ENCODE data around the gene ELL3.
"Not testable (repeated sequence)": the region's sequence is repeated elsewhere in the genome, so short reads cannot be mapped to it uniquely, and the experiment has no call there.

ELL3 gene, protein sequence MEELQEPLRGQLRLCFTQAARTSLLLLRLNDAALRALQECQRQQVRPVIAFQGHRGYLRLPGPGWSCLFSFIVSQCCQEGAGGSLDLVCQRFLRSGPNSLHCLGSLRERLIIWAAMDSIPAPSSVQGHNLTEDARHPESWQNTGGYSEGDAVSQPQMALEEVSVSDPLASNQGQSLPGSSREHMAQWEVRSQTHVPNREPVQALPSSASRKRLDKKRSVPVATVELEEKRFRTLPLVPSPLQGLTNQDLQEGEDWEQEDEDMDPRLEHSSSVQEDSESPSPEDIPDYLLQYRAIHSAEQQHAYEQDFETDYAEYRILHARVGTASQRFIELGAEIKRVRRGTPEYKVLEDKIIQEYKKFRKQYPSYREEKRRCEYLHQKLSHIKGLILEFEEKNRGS

DNA sequence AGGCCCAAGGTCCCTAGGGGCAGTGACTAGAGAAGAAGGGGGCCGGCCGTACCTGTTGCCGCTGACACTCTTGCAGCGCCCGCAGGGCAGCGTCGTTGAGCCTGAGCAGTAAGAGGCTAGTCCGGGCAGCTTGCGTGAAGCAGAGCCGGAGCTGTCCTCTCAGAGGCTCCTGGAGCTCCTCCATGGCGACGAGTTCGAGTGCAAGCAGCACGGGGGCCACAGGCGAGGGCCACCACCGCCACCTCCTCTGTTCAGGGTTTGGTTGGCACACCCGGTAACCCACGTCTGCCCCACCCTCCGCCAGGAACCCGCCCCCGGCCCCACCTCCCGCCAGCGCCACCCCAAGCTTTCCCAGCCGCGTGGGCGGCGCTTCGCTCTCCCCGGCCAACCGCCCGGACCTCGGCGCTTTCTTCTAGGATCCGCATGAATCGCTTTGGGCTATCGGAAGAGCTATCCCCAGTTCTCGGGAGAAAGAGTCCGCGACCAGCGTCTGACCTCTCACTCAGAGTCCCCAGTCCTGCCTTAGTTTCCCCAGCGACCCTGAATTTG lies at the start of gene ELL3:
Gene ELL3, minus strand, starts transcription at position 249 of the 549 bp plus-strand sequence. Its CDS starts 65 bp downstream, at position 184.
- DNase-seq: peak; percentile 71

DNA sequence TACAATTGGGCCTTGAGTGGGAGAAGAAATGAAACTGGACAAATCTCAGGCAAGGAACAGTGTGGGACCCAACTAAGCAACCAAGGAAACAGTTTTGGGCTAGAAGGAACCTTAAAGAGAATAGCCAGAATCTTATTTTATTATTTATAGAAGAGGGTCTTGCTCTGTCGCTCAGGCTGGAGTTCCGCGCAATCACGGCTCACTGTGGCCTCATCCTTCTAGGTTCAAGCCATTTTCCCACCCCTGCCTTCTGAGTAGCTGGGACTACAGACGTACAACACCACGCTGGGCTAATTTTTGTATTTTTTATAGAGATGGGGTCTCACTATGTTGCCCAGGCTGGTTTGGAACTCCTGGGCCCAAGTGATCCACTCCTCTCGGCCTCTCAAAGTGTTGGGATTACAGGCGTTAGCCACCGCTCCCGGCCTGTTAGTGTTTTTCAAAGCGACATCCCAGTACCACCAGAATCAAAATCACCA lies 49.3 kb upstream of the ELL3 start:
- no peak for DNase-seq

DNA sequence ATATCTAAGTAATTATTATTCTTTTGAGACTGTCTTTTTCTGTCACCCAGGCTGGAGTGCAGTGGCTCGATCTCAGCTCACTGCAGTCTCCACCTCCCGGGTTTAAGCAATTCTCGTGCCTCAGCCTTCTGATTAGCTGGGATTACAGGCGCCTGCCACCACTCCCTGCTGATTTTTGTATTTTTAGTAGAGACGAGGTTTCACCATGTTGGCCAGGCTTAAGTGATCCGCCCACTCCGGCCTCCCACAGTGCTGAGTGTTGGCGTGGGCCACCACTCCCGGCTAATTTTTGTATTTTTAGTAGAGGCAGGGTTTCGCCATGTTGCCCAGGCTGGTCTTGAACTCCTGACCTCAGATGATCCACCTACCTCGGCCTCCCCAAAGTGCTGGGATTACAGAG lies 48.5 kb upstream of the ELL3 start:
- DNase-seq: not testable (repeated sequence)

DNA sequence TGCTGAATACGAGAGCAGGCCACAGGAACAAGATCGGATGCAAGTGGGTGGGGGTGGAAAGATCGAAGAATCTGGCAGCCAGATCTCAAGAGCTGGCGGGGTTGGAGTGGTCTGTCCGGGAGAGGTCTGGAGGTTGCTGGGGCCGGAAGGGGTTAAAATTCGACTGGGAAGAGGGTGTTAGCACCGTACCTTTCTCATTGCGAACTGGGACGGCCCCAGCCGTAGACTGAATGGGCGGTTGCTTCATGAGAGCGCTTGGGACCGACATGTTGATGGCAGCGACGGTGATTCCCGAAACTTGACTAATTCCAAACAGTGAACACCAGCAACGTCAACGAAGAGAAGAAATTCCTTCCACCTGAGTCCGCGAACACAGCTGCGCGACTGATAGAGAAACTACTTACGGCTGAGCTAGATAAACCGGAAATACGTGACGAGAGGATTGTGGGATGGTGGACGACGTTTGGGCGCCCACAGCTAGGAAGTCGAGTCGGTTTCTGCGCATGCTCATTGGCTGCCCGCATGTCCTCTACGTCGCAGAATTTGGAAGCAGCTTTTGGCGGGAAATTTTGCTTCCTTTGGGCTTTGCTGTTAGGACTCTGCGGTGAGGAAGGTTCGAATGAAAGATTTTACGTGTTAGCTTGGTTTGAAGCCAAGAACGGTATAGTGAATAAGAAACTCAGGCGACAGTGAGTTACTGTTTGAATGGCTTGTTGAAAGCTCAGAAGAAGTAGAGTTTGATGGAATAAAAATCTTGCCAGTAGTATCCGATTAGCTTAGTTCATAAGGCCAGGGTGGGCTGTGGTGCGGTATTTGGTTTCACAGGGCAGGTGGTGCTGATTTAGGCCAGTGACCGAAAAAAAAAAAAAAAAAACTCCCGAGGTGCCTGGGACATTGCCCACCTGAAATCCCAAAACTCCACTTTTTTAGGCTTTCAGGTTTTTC lies 47.8 kb upstream of the ELL3 start, which contains the start of gene MFAP1:
Gene MFAP1, minus strand, starts transcription at position 389 of the 945 bp plus-strand sequence. Its CDS starts 121 bp downstream, at position 268.
- peak; percentile 85 for DNase-seq

DNA sequence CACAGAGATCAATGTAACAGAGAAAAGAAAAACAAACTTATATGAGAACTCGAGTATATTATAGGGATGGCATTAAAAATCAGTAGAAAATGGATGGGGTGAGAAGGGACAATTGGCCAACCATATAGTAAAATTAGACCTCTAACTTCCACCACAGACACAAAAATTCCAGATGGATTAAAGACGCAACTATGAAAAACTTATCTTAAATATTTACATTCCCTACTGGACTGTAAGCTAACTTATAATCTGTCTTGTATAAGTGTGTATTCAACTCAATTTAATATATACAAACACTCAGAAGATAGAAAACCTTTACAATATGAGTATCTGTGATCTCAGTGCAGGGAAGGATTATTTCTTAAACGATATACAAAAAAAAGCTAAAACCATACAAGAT lies 44.7 kb upstream of the ELL3 start:
- DNase-seq: no peak

DNA sequence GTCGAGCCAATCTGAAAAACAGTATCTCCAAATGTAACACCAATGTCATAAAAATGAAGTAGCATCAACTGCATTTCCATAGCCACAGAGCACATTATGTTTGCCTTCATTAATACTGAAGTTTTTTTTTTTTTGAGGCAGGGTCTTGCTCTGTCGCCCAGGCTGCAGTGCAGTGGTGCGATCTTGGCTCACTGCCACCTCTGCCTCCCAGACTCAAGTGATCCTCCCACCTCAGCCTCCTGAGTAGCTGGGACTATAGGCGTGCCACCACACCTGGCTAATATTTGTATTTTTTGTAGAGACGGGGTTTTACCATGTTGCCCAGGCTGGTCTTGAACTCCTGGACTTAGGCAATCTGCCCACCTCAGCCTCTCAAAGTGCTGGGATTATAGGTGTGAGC lies 38.3 kb upstream of the ELL3 start:
- DNase-seq: not testable (repeated sequence)

DNA sequence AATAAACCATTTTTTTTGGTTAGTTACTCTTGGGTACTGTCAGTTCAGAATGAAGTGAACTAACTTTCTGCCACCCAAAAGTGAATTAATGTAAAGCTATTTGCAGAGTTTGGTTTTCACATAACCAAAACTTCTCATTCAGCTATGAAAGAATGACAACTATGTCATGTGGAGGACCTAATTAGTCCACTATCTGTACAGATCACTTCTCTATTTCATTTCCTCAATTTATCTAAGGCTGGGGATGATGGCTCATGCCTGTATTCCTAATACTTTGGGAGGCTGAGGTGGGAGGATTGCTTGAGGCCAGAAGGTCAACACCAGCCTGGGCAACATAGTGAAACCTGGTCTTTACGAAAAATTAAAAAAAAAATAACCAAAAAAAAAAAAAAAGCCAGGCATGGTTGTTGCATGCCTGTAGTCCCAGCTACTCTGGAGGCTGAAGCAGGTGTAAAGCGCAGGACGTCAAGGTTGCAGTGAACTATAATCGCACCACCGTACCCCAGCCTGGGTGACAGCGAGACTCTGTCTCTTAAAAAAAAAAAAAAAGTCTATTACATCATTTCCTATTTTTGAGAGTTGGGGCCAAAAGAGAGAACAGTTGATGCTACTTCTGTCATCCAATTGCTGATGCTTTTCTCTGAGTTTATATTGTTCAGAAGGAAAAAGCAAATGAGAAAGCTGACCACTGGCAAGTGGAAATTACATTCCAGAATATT lies 32.4 kb upstream of the ELL3 start:
- no peak for DNase-seq

DNA sequence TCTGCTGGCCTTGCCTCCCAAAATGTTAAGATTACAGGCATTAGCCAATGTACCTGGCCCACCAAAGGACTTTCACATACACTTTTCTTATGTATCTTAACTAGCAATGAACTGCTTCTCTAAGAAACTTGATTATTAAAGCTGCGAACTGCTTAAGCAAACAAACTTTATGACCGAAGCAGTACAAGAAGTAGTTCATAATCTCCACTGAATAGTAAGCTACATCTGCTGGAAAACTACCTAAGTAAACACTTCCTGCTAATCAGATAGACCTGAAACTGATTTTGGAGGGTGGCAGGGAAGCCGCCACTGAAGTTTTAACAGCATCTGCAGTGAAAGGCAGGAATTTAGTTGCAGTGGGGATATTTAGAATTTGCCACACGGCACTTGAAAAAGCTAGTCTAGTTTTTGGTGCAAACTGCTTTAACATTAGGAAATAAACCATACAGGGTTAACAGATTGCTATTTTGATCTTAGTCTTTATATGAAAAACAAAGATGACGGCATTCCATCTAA lies 31.7 kb upstream of the ELL3 start:
- DNase-seq: no peak

DNA sequence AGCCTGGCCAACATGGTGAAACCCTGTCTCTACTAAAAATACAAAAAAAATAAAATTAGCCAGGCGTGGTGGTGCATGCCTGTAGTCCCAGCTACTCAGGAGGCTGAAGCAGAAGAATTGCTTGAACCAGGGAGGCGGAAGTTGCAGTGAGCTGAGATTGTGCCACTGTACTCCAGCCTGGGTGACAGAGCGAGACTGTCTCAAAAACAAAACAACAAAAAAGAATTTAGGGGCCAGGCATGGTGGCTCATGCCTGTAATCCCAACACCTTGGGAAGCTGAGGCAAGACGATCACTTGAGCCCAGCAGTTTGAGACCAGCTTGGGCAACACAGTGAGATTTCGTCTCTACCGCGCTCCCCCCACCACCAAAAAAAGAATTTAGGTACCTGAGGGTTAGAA lies 25.9 kb upstream of the ELL3 start:
- not testable (repeated sequence) for DNase-seq

DNA sequence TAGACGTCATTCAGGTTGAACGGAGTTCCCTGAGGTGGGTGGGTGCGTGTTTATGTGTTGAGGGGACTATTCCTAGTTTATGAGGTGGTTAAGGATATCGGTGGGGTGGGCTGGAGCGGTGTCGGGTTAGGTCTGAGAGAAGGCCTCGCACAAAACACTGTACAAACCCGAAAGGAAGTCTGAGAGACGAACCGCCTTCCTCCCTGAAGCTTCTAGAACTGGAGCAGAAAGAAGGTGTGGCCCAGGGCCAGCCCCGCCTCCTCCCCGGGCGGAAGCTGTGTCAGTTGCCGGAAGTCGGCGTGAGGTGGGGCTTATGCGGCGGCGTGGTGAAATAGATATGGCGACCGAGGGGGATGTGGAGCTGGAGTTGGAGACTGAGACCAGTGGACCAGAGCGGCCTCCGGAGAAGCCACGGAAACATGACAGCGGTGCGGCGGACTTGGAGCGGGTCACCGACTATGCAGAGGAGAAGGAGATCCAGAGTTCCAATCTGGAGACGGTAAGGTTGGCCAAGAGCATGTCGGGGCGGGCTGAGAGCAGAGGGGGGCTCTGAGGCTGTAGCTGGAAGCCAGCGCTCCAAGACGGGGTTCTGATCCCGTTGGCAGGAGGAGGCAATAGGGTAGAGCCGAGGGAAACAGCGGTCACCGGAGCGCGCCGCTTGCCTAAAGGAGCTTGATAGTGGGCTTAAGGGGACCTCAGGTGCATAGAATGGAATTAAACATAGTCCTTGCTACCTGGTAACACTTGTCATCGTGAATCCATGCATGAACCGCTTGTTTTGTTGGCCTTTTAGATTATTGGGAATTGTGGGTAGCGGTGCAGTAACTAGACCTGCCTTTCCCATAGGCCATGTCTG lies 23.7 kb upstream of the ELL3 start, which contains the start of gene HYPK:
Gene HYPK, plus strand, starts transcription at position 314 of the 856 bp plus-strand sequence. Its CDS starts 24 bp downstream, at position 338.
- DNase-seq: peak; percentile 89

DNA sequence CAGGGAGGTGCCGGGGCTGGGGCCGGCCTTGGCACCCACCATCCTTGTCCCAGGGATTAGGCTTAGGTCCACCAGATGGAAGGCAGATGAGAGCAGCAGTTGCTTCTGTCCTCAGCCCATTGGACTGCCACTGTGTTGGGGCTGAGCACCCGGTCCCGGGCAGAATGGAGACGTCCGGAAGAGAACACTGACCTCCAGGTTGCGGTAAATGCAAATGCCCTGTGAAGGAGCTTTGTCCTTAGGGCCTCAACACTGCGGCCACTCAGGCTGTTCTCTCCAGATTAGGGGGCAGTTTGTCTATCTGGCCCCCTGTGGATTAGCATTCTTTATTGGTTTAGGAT lies 23.1 kb upstream of the ELL3 start, which contains the start of gene SERINC4:
Gene SERINC4, minus strand, starts transcription at position 276 of the 341 bp plus-strand sequence. Its CDS starts 234 bp downstream, at position 42.
- no peak for DNase-seq

DNA sequence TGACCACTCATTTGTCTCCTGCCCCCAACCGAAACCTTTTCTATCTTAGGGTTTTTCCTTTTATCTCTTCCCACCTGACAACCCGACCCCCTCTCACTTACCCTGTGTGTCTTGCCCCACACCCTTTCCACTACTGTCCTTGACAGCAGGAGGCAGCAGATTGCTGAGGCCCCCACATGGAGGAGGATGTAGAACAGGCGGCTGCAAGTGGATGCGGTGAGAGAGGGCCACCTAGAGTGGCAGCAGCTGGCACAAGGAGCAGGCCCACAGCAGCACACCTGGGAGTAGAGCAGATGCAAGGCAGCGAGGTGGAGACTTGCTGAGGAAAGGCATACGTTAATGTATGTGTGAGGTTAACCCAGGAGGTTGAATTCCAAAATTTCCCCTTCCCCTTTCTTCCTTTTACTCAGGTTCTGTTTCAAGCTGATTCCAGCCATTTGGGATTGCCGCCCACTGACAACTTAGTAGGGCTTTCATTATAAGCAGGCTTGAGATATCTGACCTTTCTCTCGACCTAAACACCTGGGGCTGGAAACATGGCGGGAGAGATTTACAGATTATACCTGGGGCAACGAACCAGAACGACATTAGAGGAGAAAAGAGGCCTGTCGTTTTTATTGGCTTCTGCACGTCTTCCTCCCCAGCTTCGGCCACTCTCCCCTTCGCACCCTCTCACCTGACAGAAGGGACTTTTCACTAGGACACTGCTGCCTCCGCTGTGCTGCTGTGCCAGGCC lies 22.6 kb upstream of the ELL3 start:
- DNase-seq: no peak

DNA sequence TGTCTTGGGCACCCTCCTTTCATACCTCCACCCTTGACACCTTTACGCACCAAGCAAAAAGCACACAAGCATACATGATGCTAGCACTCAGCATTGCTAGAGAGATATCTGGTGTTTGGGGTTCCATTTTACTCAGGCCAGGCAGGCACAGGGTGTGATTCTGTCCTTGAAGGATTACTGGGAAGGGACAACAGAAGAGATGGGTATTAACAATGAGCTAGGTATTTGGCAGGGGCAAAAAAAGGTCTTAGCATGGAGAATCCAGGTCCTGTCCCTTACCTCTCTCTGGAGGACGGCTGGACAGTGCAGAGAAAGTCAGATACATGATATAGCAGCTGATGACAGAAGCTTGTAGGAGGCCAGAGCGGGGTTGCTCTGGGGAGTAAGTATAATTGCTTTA lies 19.8 kb upstream of the ELL3 start:
- DNase-seq: no peak

DNA sequence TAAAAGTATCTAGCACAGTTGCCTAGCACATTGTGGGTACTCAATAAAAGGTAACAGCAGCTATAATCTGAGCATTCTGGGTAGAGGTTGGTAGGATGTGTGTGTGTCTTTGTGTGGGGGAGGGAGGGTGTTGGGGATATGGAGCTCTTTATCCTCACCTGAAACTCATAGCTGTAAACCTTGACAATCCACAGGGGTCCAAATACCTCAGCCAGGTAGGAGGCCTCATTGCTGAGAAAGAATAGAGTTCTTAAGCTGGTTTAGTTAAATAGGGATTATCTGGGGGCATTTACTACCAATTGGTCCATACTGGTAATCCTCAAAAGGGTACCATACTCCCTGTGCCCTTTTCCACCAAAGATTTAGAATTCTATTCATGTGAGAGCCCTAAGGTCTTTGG lies 19.2 kb upstream of the ELL3 start:
- no peak for DNase-seq

DNA sequence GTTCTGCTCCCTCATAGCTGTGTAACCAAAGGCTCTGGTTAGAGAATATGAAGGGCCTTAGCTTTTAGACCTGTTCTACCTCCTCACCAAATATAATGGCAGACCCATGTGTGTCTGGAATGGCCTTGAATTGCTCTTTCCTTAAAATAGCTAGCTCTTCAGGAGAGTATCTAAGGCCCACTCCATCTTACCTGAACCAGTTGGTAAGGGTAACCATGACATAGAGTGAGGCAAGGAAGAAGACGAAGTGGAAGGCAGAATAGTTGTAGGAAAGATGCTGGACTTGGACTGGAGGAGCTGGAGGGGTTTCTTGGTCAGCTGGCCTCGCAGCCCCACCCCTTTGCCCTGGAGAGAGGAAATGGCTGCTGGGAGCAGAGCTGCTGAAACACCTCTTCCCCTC lies 18.4 kb upstream of the ELL3 start:
- no peak for DNase-seq

DNA sequence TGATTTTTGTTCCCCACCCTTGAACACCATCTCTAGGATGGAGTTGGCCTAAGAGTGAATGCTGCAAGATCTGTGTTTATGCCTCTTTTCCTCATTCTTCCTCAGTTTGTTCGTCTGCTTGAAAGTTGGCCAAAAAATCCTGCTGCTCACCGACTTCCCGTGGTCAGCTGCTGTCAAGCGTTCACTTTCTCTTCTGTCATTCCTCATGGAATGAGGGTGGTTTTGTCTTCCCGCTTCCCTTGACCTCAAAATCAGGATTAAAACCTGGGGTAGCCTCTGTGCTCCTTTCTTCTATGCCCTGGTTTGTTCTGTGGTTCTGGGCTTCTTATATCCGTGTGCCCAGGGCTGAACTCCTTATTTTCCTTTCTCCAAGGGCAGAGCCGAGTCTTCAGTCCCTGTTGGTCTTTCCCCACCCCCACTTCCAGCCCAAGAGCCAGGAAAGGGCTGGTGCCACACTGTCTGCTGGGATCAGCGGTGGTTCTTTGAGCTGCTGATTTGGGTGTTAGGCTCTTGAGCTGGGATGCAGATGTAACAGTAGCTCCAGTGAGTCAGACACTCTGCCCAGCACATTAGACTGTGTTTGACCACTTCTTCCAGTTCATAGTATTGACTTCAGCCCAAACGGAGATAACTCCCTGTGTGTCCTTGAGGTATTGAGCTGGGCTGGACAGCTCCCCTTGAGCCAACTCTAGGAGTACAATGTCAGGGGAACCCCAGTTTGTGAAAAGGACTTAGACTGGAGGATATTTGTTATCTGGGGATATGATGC lies 17.7 kb upstream of the ELL3 start:
- DNase-seq: no peak

DNA sequence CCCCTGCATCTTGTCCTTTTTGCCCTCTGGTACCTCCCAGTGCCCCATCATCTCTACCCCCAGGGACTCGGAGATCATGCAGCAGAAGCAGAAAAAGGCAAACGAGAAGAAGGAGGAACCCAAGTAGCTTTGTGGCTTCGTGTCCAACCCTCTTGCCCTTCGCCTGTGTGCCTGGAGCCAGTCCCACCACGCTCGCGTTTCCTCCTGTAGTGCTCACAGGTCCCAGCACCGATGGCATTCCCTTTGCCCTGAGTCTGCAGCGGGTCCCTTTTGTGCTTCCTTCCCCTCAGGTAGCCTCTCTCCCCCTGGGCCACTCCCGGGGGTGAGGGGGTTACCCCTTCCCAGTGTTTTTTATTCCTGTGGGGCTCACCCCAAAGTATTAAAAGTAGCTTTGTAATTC lies 16.9 kb upstream of the ELL3 start:
- no peak for DNase-seq

DNA sequence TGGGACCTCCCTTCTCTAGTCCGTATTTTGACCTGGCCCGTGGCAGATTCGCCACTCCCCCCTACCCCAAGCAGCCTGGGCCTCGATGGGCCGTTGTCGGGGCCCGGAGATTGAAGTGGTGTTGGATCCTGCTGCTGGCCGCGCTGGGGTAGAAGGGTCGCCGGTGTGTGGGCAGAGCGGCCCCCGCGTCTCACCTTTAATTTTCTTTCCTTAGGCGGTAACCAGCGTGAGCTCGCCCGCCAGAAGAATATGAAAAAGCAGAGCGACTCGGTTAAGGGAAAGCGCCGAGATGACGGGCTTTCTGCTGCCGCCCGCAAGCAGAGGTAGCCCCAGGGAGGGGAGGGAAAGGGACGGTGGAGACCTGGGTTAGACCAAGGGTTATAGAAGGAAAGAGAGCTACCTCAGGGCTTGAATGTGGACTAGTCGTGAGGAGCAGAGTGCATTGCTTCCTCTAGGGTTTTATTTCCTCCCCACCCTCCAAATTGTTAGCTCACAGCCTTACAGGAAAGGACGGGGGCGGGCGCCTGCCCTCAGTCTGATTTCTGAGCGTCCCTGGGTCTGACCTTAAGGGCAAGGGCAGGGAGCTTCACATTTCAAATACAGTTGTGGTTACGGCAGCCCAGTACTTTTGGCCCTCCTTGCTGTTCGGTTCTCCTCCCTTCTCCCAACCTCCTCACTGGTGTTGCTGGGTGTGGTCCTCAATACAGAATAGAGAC lies 16.2 kb upstream of the ELL3 start:
- no peak for DNase-seq

All from stimulated activated CD4-positive, alpha-beta T cell treated with anti-CD3 and anti-CD28 coated beads, Interleukin-12 subunit alpha, Interleukin-12 subunit beta, amount 100 ng/mL, for 4 hours (primary cell).